Gastroesophageal sphincter (tissue), 3 donors: ENCODE data around the gene CUBN.

Experiments used
- CTCF ChIP-seq, 4 experiments: fragments of 200-600 bp in 2 of 4; fragments of 450-650 bp in 2 of 4; sonication (generic) in 1 of 4; IDR thresholded peaks; one replicate each; pipeline ENCODE4 v1.5.1; 2017 to 2019; ENCODE audit warnings: antibody characterized with exemption in 4 of 4, mild to moderate bottlenecking in 2 of 4, moderate library complexity in 2 of 4
- EP300 ChIP-seq: sonication (generic); formaldehyde crosslinking; IDR thresholded peaks from one replicate; pipeline ENCODE4 v1.6.1; 2017; ENCODE audit warnings: antibody characterized with exemption, mild to moderate bottlenecking
- POLR2AphosphoS5 ChIP-seq: sonication (generic); formaldehyde crosslinking; IDR thresholded peaks from one replicate; pipeline ENCODE4 v1.6.1; 2017; ENCODE audit warnings: antibody characterized with exemption

DNA sequence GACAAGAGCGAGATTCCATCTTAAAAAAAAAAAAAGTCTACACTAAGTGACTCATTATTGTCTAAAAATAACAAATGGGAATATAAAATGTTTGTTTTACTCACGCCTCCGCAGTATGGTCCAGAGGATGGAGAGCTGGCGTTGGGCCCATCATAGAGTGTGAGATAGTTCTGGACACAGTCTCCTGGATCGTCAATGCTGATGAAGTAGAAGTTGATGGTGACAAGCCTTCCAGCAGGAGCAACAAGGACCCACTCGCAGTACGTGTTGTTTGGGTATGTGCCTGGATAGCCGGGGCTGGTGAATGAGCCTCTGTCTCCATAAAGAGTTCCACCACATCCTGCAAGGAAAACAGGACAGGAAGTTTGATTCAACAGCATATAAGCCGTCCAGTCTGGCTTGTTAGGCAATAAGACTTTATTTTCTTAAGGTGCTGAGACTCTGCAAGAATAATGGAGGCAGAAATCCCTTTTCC is 300.9 kb downstream of the CUBN start:
- TF ChIP-seq CTCF (IDR thresholded peaks at IDR 0.05) (no peak), EP300 (no peak), POLR2AphosphoS5 (no peak)
